GM23248 (cell line): Measurements from ENCODE around the gene IQCC. TPM values are rescaled to one million over a fixed set of nuclear protein-coding genes. Genes with fewer than 3 reads are reported as not detected.
A peak's percentile ranks its signal among the peaks of the same experiment; 100 is the strongest.

Source experiments
- DNase-seq: peaks from one replicate; pipeline ENCODE4 v3.0.0-alpha.2; 2015
- H2AFZ ChIP-seq: fragments of 200-600 bp; sonication (generic); 2 replicates; pipeline ENCODE4 v1.6.1; 2016; ENCODE audit warnings: antibody characterized with exemption
- H3F3A ChIP-seq: fragments of 200-600 bp; sonication (generic); 2 replicates; pipeline ENCODE4 v1.6.1; 2016; ENCODE audit warnings: mild to moderate bottlenecking, antibody characterized with exemption, mixed run types; ENCODE audit not compliant: insufficient read depth
- H3K27ac ChIP-seq: fragments of 200-600 bp; sonication (generic); 2 replicates; pipeline ENCODE4 v1.5.1; 2016; ENCODE audit warnings: mild to moderate bottlenecking
- H3K27me3 ChIP-seq: fragments of 200-600 bp; sonication (generic); replicated peaks from 2 replicates; pipeline ENCODE4 v1.6.1; 2016; ENCODE audit warnings: mild to moderate bottlenecking; ENCODE audit not compliant: insufficient read depth
- H3K36me3 ChIP-seq: fragments of 200-600 bp; sonication (generic); 2 replicates; pipeline ENCODE4 v1.6.1; 2016; ENCODE audit warnings: low read depth, mild to moderate bottlenecking
- H3K4me1 ChIP-seq: fragments of 200-600 bp; sonication (generic); 2 replicates; pipeline ENCODE4 v1.6.1; 2016; ENCODE audit warnings: mild to moderate bottlenecking; ENCODE audit not compliant: insufficient read depth
- H3K4me2 ChIP-seq: fragments of 200-600 bp; sonication (generic); one replicate; pipeline ENCODE4 v1.6.1; 2016; ENCODE audit warnings: mild to moderate bottlenecking; ENCODE audit not compliant: unreplicated experiment
- H3K4me3 ChIP-seq: fragments of 200-600 bp; sonication (generic); 2 replicates; pipeline ENCODE4 v1.5.1; 2016; ENCODE audit warnings: mild to moderate bottlenecking
- H3K79me2 ChIP-seq: fragments of 200-600 bp; sonication (generic); 2 replicates; pipeline ENCODE4 v1.6.1; 2016; ENCODE audit warnings: mild to moderate bottlenecking; ENCODE audit not compliant: insufficient read depth
- H3K9ac ChIP-seq: fragments of 200-600 bp; sonication (generic); 2 replicates; pipeline ENCODE4 v1.6.1; 2016; ENCODE audit warnings: mild to moderate bottlenecking
- H3K9me2 ChIP-seq: fragments of 200-600 bp; sonication (generic); 2 replicates; pipeline ENCODE4 v1.6.1; 2016; ENCODE audit warnings: mixed run types, mild to moderate bottlenecking, moderate library complexity; ENCODE audit not compliant: insufficient read depth
- H3K9me3 ChIP-seq: fragments of 200-600 bp; sonication (generic); one replicate; pipeline ENCODE4 v1.6.1; 2017; ENCODE audit warnings: low read depth
- H4K20me1 ChIP-seq: fragments of 200-600 bp; sonication (generic); 2 replicates; pipeline ENCODE4 v1.6.0; 2016; ENCODE audit not compliant: insufficient read depth
- EZH2 ChIP-seq: fragments of 200-600 bp; sonication (generic); IDR thresholded peaks from 2 replicates; pipeline ENCODE4 v1.6.1; 2018; ENCODE audit warnings: antibody characterized with exemption, mild to moderate bottlenecking; ENCODE audit not compliant: insufficient read depth, poor library complexity, severe bottlenecking
- EZH2phosphoT487 ChIP-seq: fragments of 200-600 bp; sonication (generic); IDR thresholded peaks from 2 replicates; pipeline ENCODE4 v1.6.1; 2018; ENCODE audit warnings: antibody characterized with exemption, moderate library complexity, mild to moderate bottlenecking, low read depth; ENCODE audit not compliant: insufficient read depth
- WGBS, 2 experiments: methylation state at CpG; one replicate each; pipeline ENCODE4 v1.1.6; 2015 to 2017; ENCODE audit warnings: low lambda C conversion rate in 2 of 2, low coverage in 1 of 2; ENCODE audit errors: missing lambda C conversion rate in 2 of 2; 5-methylcytosine and 5-hydroxymethylcytosine counted together
- in situ Hi-C: fragments of 300-500 bp; cut with MboI; formaldehyde crosslinking; loops from 2 replicates; pipeline ENCODE4 v1.15.0; 2020
- polyA plus RNA-seq: library from polyadenylated mRNA; unstranded; fragments of >200 nt; fragmentation: Nextera tagmentation; extraction: Ambion mirVana; gene quantifications from 2 replicates; pipeline ENCODE4 v1.2.1, GENCODE V29; 2016
- total RNA-seq: library from RNA; depleted of rRNA; stranded (reverse); fragments of >200 nt; shearing (Covaris generic); gene quantifications from 2 replicates; pipeline ENCODE4 v1.2.3, GENCODE V29; 2014

Gene IQCC
- total and polyA plus RNA-seq, 2 experiments from 2014 or later = 0.97 to 2.2 TPM

GRCh38 chr1:32216566-32216965 is 11.1 kb downstream of the IQCC start:
- WGBS, 2 experiments = 96 to 98% methylated on average over 5 of the region's 5 CpGs
- in situ Hi-C loops = no loop called here

DNA sequence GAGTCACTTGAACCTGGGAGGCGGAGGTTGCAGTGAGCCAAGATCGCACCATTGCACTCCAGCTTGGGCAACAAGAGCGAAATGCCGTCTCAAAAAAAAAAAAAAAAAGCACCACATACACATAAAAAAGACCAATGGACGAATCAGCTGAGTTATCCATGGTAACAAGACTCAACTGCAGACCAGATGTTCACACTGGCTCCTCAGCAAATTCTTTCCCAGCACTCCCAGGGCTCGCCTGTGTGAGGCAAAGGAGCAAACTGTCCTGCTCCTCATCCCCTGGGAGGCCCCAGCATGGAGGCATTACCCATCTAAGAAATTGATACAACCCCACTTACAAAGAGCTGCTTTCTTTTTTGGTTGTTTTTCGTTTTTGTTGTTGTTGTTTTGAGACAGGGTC is 13.6 kb downstream of the IQCC start:
- in situ Hi-C loops = no loop called here

More at GRCh38 chr1:32216566-32216965, 11.1 kb downstream of the IQCC start:
- Histone ChIP-seq H3K4me2 (no peak overlapping the region), H3K4me3 (no peak overlapping the region), H3K27me3 (no peaks in the 10 kb centered on the region), H2AFZ (no peak overlapping the region), H3K9me3 (no peaks in the 10 kb centered on the region), H3K9ac (no peak overlapping the region), H3K9me2 (no peaks in the 10 kb centered on the region), H3K36me3 (peaks cover 5% of the 10 kb centered on the region; the same call in 1 of the 2 replicates), H3K27ac (no peak overlapping the region), H3F3A (no peaks in the 10 kb centered on the region), H3K79me2 (peaks cover 26% of the 10 kb centered on the region), H4K20me1 (no peaks in the 10 kb centered on the region), H3K4me1 (peaks cover 16% of the 10 kb centered on the region)
- TF ChIP-seq EZH2 (no peak), EZH2phosphoT487 (no peak)
- no peak for DNase-seq

GRCh38 chr1:32220746-32221580 is 15.5 kb downstream of the IQCC start:
- H3K4me3 ChIP-seq = peak overlapping the region; percentile 95
- 80 to 88% methylated on average over 4 of the region's 4 CpGs for WGBS, 2 experiments
- H3K4me2 ChIP-seq = peak overlapping the region; percentile 95
- TF ChIP-seq EZH2phosphoT487 (no peak), EZH2 (no peak)
- no peaks in the 10 kb centered on the region for H3F3A ChIP-seq
- peak overlapping the region; percentile 100 for H3K9ac ChIP-seq
- in situ Hi-C loops = no loop called here
- no peaks in the 10 kb centered on the region for H3K27me3 ChIP-seq
- H3K4me1 ChIP-seq = peaks cover 28% of the 10 kb centered on the region
- H3K9me2 ChIP-seq = no peaks in the 10 kb centered on the region
- H3K9me3 ChIP-seq = no peaks in the 10 kb centered on the region
- peak overlapping the region; percentile 87 for H2AFZ ChIP-seq
- no peak for DNase-seq
- peak overlapping the region; percentile 86 for H3K27ac ChIP-seq
- H4K20me1 ChIP-seq = no peaks in the 10 kb centered on the region
- H3K36me3 ChIP-seq = peaks cover 16% of the 10 kb centered on the region
- H3K79me2 ChIP-seq = peaks cover 70% of the 10 kb centered on the region

More for the DNA sequence above, 13.6 kb downstream of the IQCC start:
- Histone ChIP-seq H3K27me3 (no peaks in the 10 kb centered on the region), H3K4me2 (no peak overlapping the region), H2AFZ (no peak overlapping the region), H3K36me3 (peaks cover 8% of the 10 kb centered on the region; the same call in 1 of the 2 replicates), H3K9ac (no peak overlapping the region), H3K27ac (no peak overlapping the region), H3K4me1 (peaks cover 27% of the 10 kb centered on the region), H4K20me1 (no peaks in the 10 kb centered on the region), H3K4me3 (no peak overlapping the region), H3F3A (no peaks in the 10 kb centered on the region), H3K79me2 (peaks cover 51% of the 10 kb centered on the region), H3K9me2 (no peaks in the 10 kb centered on the region), H3K9me3 (no peaks in the 10 kb centered on the region)
- WGBS, 2 experiments = 51 to 54% methylated on average over 5 to 7 of the region's 7 CpGs
- DNase-seq = peak; percentile 56
- TF ChIP-seq EZH2 = no peak
- TF ChIP-seq EZH2phosphoT487 = no peak

DNA sequence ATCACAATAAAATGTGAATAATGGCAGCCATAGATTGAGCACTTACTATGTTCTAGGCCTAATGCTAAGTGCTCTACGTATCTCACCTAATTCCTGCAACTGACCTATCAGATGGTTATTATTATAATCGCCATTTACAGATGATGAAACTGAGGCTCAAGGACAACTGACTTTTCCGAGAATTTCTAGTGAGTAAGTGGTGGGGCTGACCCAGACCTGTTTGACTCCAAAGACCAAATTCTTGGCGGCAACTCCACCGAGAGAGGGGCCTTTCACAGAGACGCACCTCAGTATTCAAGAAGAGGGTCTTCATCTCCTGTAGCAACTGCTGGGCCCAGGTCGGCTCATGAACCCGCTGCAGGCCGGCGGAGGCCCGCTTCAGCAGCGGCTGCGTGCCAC is 16.1 kb downstream of the IQCC start:
- Histone ChIP-seq H3K9me2 (no peaks in the 10 kb centered on the region), H3K9ac (peak overlapping the region; percentile 100), H3K79me2 (peaks cover 76% of the 10 kb centered on the region), H3F3A (no peaks in the 10 kb centered on the region), H3K4me3 (peak overlapping the region; percentile 95), H3K4me2 (peak overlapping the region; percentile 95), H2AFZ (peak overlapping the region; percentile 87), H3K27ac (peak overlapping the region; percentile 86), H3K4me1 (peaks cover 28% of the 10 kb centered on the region), H3K27me3 (no peaks in the 10 kb centered on the region), H4K20me1 (no peaks in the 10 kb centered on the region), H3K36me3 (peaks cover 19% of the 10 kb centered on the region), H3K9me3 (no peaks in the 10 kb centered on the region)
- TF ChIP-seq EZH2phosphoT487 = no peak
- TF ChIP-seq EZH2 = no peak
- DNase-seq = no peak
- WGBS, 2 experiments = 1 to 6% methylated on average over 13 of the region's 13 CpGs
- in situ Hi-C loops = no loop called here
